Lower lobe of right lung (tissue), 2 donors: ENCODE results near the gene ZNF511. TPM values are rescaled to one million over a fixed set of nuclear protein-coding genes. Genes with fewer than 3 reads are reported as not detected.
"Not testable (repeated sequence)": the region's sequence is repeated elsewhere in the genome, so short reads cannot be mapped to it uniquely, and the experiment has no call there.

Experiments used
- ATAC-seq, 2 donors: fragments of 200-7000 bp; cut with Tn5 transposase; one replicate each; pipeline ENCODE4 v1.9.1; 2020 to 2022; ENCODE audit warnings: mild to moderate bottlenecking in 2 of 2, moderate library complexity in 2 of 2
- DNase-seq: peaks from one replicate; pipeline ENCODE4 v3.0.0-alpha.2; 2020
- H3K27ac ChIP-seq: fragments of 200-600 bp; one replicate; pipeline ENCODE4 v1.8.0; 2022
- H3K27me3 ChIP-seq: fragments of 200-600 bp; one replicate; pipeline ENCODE4 v1.8.0; 2022; ENCODE audit warnings: low read depth
- H3K36me3 ChIP-seq: fragments of 200-600 bp; one replicate; pipeline ENCODE4 v1.8.0; 2022; ENCODE audit warnings: mild to moderate bottlenecking
- H3K4me1 ChIP-seq: fragments of 200-600 bp; one replicate; pipeline ENCODE4 v1.8.0; 2022
- H3K4me3 ChIP-seq: fragments of 200-600 bp; one replicate; pipeline ENCODE4 v1.8.0; 2022; ENCODE audit warnings: mild to moderate bottlenecking
- H3K9me3 ChIP-seq: fragments of 200-600 bp; one replicate; pipeline ENCODE4 v1.8.0; 2022
- CTCF ChIP-seq: fragments of 200-600 bp; IDR thresholded peaks from one replicate; pipeline ENCODE4 v1.8.0; 2022; ENCODE audit warnings: antibody characterized with exemption, mild to moderate bottlenecking
- intact Hi-C: fragments of 100-400 bp; cut with DNase I; formaldehyde crosslinking; loops from one replicate; pipeline ENCODE4 v1.11.0; 2022
- total RNA-seq: library from RNA; stranded (reverse); fragmentation: NEBNext Ultra II Directional; extraction: Animal tissue kit (Norgen Biotek cat#: 25700); gene quantifications from one replicate; pipeline ENCODE4 v1.2.1, GENCODE V29; 2021
- donor health status: DM: no; HTN: yes; CAD: no; lungs with severe emphysema.

ZNF511 gene
- total RNA-seq, 1 donor from 2014 or later: 44.8 TPM

DNA sequence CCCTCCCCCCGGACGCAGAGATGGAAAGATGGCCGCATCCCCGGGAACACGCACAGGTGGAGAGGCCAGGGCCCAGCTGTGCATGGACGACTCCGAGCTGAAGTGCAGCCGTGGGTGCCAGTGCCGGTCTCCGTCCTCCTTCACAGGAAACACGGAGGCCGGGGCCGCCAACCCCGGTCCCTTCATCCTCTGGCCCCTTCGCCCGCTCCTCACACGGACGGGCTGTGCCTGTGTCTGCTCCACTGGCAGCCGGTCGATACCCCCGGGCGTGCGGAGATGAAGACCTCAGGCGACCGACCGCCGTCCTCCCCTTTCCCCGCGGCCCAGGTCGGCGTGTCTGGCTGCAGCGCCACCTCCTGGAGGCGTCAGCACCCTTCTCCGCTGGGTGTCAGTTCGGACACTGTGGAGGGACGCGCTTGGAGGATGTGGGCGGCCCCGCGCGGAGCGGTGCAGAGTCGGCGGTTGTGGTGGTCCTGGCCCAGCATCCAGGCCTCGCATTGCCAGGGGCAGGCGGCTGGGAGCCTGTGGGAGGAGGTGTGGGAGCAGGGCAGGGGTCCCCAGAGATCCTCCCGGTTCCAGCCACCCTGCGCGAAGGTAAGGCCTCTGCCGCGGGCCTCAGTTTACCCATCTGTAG lies 9.9 kb downstream of the ZNF511 start:
- H3K27me3 ChIP-seq: peaks cover 9% of the 10 kb centered on the region
- no peak overlapping the region for H3K27ac ChIP-seq
- peak overlapping the region; percentile 44 for H3K4me3 ChIP-seq
- peaks cover 7% of the 10 kb centered on the region for H3K4me1 ChIP-seq
- TF ChIP-seq CTCF: peak; percentile 78
- no peaks in the 10 kb centered on the region for H3K9me3 ChIP-seq
- DNase-seq (peak; percentile 81), ATAC-seq (peak; percentile 94 to 95)
- intact Hi-C loops: no loop called here
- H3K36me3 ChIP-seq: no peaks in the 10 kb centered on the region

DNA sequence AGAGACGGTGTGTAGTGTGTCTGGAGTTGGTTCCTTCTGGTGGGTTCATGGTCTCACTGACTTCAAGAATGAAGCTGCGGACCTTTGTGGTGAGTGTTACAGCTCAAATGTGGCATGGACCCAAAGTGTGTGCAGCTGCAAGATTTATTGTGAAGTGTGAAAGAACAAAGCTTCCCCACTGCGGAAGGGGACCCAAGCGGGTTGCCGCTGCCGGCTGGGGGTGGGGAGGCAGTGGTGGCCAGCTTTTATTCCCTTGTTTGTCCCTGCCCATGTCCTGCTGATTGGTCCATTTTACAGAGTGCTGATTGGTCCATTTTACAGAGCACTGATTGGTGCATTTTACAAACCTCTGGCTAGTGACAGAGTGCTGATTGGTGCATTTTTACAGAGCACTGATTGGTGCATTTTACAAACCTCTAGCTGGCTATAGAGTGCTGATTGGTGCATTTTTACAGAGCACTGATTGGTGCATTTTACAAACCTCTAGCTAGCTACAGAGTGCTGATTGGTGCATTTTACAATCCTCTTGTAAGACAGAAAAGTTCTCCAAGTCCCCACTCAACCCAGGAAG lies 12.2 kb downstream of the ZNF511 start:
- H3K9me3 ChIP-seq, H3K27ac ChIP-seq, intact Hi-C loops, H3K4me3 ChIP-seq, DNase-seq, ATAC-seq, H3K36me3 ChIP-seq: not testable (repeated sequence)
- H3K4me1 ChIP-seq: peaks cover 20% of the 10 kb centered on the region
- peaks cover 30% of the 10 kb centered on the region for H3K27me3 ChIP-seq

DNA sequence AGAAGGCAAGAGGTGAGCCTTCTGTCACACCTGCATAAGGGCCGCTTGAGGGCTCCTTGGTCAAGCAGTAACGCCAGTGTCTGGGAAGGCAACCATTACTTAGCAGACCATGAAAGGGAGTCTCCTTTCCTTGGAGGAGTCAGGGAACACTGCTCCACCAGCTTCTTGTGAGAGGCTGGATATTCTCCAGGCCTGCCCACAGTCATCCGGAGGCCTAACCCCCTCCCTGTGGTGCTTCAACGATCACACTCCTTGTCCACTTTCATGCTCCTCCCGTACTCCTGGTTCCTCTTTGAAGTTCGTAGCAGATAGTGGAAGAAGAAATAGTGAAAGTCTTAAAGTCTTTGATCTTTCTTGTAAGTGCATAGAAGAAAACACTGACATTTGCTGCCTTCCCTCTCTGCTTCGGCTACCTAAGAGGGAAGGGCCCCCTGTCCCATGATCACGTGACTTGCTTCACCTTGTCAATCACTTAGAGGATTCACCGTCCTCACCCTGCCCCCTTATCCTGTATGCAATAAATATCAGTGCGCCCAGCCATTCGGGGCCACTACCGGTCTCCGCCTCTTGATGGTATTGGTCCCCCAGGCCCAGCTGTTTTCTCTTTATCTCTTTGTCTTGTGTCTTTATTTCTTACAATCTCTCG lies 13.5 kb downstream of the ZNF511 start:
- Histone ChIP-seq H3K4me1 (peaks cover 24% of the 10 kb centered on the region), H3K27me3 (peaks cover 42% of the 10 kb centered on the region)
- H3K9me3 ChIP-seq, H3K36me3 ChIP-seq, intact Hi-C loops, H3K27ac ChIP-seq, ATAC-seq, H3K4me3 ChIP-seq: not testable (repeated sequence)
- peak; percentile 10 for DNase-seq

- intact Hi-C loops: no loop called here
- Histone ChIP-seq H3K27me3 (peaks cover 56% of the 10 kb centered on the region), H3K36me3 (no peaks in the 10 kb centered on the region), H3K27ac (no peak overlapping the region), H3K4me3 (no peak overlapping the region), H3K4me1 (peaks cover 18% of the 10 kb centered on the region), H3K9me3 (no peaks in the 10 kb centered on the region)
- ATAC-seq (peak; percentile 70 to 73), DNase-seq (peak; percentile 75)
- no peak for TF ChIP-seq CTCF
Measured at GRCh38 chr10:133324198-133324792, 15.6 kb downstream of the ZNF511 start.

DNA sequence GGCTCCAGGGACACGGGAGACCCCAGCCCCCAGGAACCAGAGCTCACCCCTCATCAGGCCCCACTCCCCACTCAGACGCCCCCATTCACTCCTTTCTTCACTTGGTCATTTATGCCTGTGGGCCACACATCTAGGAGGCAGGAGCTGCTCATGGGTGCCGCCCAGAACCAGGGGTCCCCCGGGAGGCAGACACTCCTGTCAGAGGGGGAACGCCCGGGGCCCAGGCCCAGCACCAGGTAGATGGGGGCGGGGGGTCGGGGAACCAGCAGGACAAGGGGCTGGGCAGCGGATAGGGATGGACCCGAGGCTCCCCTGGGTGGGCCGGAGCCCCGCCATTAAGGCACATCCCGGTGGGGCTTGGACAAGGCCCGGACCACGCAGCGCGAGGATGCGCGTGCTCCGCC lies 16.1 kb downstream of the ZNF511 start:
- intact Hi-C loops: no loop called here
- DNase-seq (peak; percentile 44), ATAC-seq (peak; percentile 9 to 13)
- no peak for TF ChIP-seq CTCF
- H3K4me1 ChIP-seq: peaks cover 23% of the 10 kb centered on the region
- peaks cover 62% of the 10 kb centered on the region for H3K27me3 ChIP-seq
- no peak overlapping the region for H3K27ac ChIP-seq
- H3K36me3 ChIP-seq: no peaks in the 10 kb centered on the region
- no peaks in the 10 kb centered on the region for H3K9me3 ChIP-seq
- peak overlapping the region; percentile 40 for H3K4me3 ChIP-seq

DNA sequence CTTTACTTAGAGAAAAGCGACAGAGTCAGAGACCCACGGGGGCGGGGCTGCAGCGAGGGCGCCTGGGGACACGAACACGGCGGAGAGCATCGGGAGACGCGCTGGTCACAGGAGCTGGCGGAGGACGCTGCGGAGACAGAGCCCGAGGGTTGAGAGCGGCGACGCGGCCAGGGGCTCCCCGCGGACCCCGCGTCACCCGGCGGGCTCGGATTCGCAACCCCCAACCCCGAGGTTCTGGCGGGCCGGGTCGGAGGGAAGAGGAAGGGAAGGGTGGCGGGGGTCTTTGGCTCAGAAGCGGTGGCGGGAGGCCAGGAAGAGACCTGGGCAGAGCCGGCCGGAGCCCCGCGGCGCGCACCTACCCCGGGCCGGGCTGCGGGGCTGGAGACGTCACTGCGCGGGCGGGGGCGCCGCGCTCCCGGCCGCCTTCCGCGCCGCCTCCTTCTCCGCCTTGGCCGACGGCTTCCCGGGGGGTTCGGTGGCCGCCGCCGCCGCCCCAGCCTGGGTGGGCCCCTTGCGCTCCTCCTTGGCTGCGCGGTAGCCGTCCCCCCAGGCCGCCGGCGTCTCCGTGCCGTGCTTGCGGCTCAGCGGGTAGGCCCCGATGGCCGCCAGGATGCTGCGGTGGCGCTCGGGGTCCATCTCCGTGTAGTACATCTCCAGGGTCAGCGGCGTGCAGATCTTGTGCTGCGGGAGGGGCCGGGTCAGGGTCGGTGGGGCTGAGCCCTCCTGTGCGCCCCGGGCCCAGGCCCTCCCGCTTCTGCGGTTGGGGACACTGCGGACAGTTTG lies 16.9 kb downstream of the ZNF511 start:
- Histone ChIP-seq H3K36me3 (no peaks in the 10 kb centered on the region), H3K27me3 (peaks cover 66% of the 10 kb centered on the region), H3K4me1 (peaks cover 25% of the 10 kb centered on the region), H3K9me3 (no peaks in the 10 kb centered on the region), H3K4me3 (peak overlapping the region; percentile 40), H3K27ac (no peak overlapping the region)
- DNase-seq: peak; percentile 41
- TF ChIP-seq CTCF: no peak
- intact Hi-C loops: no loop called here
- ATAC-seq: no peak
